GM19099 (cell line): Measurements from ENCODE around the gene CAMSAP3.

Experiments
- POLR2A ChIP-seq: IDR thresholded peaks from 3 replicates; pipeline ENCODE4 v1.6.1; 2011; ENCODE audit warnings: low read depth; ENCODE audit not compliant: insufficient read length; ENCODE audit errors: extremely low read depth

The CAMSAP3 gene

DNA sequence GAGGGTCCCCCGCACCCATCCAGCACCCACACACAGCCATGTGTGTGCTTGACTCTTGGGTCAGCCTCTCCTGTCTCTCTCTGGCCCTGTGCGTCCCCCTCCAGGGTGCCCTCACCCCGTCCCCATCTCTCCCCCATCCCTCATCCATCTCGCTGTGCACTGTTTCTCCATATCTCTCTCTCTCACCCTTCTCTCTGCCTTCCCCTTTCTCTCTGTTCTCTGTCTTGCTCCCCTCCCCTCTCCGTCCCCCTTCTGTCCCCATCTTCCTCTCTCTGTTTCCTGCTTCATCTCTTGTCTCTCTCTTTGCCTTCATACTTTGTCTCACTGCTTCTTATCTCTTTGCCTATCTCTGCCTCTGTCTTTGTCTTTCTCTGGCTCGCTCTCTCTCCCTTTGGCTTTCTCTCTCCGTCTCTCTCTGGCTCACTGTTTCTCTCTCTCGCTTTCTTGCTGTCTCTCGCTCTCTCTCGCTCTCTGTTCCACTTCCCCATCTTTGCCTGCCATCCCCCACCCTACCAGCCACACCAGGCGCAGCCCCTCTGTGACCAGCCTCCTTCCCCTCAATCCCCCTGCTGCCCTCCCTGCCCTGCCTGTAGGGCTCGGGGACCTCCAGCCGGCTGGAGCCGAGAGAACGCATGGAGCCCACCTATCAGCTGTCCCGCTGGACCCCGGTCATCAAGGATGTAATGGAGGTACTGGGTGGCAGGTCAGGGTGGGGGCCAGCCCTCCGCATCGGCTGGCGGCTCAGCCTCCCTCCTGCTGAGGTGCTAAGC lies 50.2 kb downstream of the CAMSAP3 start:
- TF ChIP-seq POLR2A = no peak

DNA sequence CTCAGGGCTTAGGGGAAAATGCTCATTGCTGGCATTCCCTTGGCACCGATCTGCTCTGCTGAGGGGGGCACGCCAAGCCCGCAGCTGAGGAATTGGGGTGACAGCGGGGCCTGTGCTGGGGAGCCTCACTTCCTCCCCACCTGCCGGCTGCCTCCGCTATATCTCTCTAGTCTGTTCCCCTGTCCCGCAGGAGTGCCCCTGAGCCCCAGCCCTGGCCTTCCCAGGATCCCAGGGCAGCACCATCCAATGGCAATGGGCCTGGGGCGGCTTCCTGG lies 50.7 kb downstream of the CAMSAP3 start:
- TF ChIP-seq POLR2A = no peak

DNA sequence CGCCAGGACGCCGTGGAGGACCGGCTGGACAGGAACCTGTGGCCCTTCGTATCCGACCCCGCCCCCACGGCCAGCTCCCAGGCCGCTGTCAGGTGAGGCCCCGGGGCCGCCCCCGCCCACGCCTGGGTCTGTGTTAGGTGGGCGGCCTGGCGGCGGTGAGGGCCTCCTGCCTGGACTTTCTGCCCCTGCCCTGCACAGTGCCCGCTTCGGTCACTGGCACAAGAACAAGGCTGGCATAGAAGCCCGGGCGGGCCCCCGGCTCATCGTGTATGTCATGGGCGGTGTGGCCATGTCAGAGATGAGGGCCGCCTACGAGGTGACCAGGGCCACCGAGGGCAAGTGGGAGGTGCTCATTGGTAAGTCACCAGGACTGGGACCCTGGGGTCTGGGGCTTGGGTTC lies 51.5 kb downstream of the CAMSAP3 start:
- no peak for TF ChIP-seq POLR2A

DNA sequence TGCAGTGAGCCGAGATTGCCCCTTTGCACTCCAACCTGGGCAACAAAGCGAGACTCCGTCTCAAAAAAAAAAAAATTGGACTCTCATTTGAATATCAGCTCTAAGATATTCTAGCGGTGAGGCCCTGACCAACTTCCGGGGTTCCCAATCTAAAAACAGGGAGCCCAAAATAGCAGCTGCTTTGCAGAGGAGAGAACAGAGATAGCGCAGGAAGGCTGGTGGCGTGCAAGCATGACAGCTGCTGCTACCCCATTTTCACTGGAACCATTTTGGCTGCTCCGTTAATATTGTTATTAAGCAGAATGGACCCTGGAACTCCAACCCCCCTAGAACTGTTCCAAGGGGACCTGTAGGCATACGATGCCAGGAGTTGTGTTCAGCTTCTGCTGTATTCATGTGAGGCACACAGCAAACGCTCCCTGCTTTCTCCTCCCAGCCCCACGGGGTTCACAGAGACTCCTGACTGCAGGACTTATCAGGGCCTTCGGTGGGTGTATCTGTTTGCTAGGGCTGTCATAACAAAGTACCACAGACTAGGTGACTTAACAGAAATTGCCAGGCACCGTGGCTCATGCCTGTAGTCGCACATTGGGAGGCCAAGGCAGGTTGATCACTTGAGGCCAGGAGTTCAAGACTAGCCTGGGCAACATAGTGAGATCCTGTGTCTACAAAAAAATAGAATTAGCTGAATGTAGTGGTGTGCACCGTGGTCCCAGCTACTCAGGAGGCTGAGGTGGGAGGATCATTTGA lies 52.8 kb downstream of the CAMSAP3 start:
- no peak for TF ChIP-seq POLR2A

DNA sequence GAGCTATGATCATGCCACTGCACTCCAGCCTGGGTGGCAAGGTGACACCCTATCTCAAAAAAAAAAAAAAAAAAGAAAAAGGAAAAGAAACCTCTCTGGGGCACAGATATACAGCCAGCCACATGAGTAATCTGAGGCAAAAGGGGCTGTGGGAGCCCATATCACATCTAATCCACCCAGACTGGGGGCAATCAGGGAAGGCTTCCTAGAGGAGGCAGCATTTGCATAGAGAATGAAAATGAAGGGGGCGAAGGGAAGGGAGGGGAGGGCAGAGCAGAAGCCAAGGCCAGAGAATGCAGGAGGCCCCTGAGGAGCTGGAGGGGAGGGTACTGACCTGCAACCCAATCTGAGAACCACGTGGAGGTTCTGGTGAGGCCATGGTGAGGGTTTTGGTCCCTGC lies 54.5 kb downstream of the CAMSAP3 start:
- TF ChIP-seq POLR2A = no peak

DNA sequence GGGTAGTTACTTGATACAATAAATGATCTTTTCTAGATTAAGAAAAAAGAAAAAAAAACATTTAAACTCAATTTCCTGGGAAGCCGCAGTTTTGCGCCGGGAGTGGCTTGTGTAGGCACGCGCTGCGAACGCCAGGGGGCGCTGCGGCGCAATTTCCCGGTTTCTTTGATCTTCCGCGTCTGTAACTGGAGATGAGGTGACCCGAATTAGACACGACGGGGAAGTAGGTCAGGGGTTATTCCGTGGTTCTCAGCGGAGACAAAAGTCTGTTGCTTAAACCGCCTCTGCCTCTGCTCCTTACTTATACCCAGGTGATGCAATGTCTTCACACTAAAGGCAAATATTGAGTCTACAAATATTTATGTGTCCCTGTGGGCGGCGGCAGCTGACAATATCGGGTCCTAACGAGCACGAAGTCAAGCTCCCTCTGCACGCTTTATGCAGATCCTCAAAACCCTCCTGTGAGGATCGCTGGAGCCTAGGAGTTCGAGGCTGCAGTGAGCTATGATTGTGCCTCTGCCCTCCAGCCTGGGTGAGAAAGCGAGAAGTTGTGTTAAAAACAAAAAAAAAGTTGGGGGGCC lies 56.5 kb downstream of the CAMSAP3 start:
- TF ChIP-seq POLR2A = no peak

DNA sequence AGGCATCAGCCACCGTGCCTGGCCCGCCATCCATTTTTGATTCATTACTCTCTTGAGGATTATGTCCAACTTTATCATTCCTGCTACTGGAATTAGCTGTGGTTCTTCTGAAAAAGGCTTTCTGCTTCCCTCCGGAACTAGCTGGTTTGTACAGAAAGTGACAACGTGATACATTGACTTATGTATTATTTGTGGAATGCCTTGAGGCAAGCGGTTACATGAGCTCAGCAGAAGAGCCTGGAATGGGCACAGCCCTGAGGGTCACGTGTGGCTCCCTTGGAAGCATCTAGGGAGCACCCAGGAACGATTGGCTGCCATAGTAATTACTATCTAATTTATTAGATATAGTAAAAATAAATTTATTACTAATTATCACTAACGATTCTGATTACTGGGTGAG lies 58.7 kb downstream of the CAMSAP3 start:
- TF ChIP-seq POLR2A = no peak

DNA sequence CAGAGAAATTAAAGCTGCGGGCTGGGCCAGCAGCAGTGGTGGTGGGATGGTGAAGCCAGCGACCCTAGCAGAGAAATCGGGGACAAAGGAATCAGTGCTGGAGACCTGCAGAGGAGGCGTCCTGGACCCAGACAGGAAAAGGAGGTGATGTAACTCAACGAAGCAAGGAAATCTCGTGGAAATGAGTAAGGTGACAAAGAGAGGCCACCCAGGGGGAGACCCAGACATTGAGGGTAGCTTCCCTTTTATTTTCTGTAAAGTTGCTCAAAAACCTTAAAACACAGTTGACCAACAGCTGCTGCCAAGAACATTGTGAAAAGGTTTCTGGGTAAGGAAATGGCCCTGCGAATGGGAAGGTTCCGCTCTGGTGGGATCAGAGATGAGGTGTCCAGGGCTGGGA lies 59.9 kb downstream of the CAMSAP3 start:
- no peak for TF ChIP-seq POLR2A

DNA sequence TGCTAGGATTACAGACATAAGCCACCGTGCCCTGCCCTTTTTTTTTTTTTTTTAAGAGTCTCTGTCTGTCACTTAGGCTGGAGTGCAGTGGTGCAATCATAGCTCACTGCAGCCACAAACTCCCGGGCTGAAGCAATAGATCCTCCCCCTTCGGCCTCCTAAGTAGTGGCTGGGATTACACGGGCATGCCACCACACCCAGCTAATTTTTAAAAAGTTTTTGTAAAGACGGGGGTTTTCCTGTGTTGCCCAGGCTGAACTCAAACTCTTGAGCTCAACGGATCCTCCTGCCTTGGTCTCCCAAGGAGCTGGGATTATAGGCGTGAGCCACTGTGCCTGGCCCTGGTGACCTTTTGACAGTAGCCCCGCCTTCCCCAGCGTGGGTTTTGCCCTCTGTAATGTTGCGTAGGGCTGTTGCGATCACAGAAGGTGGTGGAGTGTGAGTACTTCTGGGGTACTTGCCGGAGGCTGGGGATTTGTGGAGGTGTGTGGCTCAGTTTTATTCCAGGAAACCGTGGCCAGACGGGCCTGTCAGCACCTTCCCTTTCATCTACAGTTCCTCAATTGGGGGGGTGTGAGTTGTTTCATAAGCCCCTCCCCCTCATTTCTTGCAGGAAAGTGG lies 61.6 kb downstream of the CAMSAP3 start:
- no peak for TF ChIP-seq POLR2A

DNA sequence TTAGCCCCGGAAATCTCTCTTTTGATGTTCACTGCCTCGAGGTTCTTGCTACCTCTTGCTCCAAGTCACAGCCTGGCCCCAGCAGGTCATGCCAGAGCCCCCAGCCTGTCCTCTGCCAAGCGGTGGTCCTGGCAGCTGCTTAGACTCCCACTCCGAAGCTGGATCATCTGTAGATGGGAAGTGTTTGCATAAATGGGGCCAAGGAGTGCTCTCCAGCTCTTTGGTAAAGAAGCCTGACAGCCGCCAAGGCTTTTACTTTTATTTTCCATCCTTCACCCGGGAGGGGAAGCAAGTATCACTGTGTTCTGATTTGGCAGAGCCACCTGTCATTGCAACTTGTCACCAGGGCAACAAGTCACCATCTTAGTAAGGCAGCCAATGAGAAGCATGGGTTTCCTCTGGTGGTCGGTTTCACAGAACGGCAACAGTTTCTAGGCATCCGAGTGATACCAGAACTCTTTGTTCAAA lies 62.6 kb downstream of the CAMSAP3 start:
- TF ChIP-seq POLR2A = peak; percentile 32

DNA sequence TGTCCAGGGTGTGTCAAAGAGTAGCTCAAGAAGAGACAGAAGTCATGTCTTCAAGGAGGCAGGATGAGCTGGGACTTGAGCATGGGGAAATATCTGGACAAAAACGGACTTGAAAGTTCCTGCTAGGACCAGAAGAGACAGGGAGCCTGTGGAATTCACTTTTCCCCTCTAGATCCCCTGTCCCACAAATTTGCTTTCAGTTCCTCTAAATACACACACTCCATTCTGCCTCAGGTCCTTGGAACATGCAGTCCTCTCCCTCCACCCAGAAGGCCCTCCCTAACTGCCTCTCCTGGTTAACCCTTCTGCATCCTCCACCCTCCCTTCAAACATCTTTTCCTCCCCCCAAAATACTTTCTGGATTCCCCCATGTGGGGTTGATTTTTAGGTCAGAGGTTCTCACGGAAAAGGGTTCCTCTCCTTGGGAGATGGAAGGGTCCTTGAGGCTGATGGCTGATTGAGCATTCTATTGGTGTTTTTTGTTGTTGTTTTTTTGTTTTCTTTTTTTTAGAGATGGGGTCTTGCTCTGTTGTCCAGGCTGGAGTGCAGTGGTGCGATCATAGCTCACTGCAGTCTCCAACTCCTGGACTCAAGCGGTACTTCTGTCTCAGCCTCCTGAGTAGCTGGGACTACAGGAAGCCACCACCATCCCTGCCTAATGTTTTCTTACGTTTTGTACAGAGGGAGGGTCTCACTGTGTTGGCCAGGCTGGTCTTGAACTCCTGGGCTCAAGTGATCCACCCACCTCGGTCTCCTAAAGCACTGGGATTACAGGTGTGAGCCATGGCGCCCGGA lies 66.3 kb downstream of the CAMSAP3 start:
- no peak for TF ChIP-seq POLR2A

DNA sequence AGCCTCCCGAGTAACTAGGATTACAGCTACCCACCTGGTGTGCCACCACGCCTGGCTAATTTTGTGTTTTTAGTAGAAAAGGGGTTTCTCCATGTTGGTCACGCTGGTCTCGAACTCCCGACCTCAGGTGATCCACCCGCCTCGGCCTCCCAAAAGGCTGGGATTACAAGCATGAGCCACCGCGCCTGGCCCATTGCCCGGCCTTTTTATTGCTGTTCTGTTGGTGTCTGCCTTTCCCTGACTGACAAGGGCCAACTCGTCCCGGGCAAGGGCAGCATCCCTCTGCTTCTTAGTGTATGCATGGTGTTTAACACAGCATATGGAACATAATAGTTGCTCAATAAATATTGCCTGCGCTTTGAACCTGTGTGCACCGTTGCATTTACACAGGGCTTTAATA lies 67.0 kb downstream of the CAMSAP3 start:
- TF ChIP-seq POLR2A = no peak

DNA sequence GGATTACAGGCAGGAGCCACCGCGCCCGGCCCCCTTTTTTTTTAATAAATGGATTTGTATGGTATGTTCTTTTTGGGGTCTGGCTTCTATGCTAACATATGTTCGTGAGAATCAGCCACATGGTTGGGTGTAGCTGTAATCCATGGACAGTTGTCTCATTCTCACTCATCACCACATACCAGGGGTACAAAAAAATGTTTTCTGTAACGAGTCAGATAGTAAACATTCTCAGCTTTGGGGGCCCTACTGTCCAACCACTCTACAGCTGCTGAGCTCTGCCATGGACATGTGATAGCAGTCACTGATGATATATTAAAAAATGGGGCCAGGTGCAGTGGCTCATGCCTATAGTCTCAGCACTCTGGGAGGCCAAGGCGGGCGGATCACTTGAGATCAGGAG lies 68.0 kb downstream of the CAMSAP3 start:
- TF ChIP-seq POLR2A = no peak

DNA sequence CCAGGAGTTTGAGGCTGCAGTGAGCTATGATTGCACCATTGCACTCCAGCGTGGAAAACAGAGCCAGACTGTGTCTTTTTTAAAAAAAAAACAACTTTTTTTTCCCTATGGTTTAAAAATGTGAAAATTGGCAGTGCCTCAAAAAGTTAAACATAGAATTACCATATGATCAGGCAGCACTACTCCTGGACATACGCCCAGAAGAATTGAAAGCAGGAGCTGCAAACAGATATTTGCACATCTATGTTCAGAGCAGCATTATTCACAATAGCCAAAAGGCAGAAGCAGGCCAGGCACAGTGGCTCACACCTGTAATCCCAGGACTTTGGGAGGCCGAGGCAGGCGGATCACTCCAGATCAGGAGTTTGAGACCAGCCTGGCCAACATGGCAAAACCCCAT lies 69.4 kb downstream of the CAMSAP3 start:
- TF ChIP-seq POLR2A = no peak
